K562 (cell line): ENCODE data around the gene TMOD2.

ENCODE experiments used
- EP300 ChIP-seq: IDR thresholded peaks from 2 replicates; pipeline ENCODE4 v1.6.1; 2012; ENCODE audit warnings: low read length, improper control_type of control experiment
- MCM5 ChIP-seq: fragments of 450-650 bp; IDR thresholded peaks from 2 replicates; pipeline ENCODE4 v1.6.1; 2016; ENCODE audit warnings: low read depth

DNA sequence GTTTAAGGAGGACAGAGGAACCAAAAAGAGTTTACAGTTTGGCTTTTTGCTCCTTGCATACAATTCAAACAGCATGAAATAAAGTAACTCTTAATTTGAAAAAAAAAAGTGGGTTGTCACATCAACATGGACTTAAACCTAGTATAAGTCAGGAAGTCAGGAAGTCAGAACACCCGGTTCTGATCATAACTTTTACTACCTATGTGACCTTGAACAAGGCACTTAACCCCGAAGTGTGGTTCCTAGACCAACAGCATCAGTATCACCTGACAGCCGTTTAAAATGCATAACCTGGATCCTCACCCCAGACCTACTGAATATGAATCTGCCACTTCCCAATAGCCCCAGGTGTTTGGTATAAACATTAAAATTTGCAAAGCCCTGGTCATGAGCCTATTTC, 32.7 kb upstream of the TMOD2 start:
- TF ChIP-seq EP300 = no peak
- no peak for TF ChIP-seq MCM5
